Mesendoderm (in vitro differentiated cells): ENCODE data around the gene KRT3. TPM values are rescaled to one million over a fixed set of nuclear protein-coding genes. Genes with fewer than 3 reads are reported as not detected.

Source experiments
- DNase-seq: peaks from one replicate; pipeline ENCODE4 v3.0.0; 2013
- H2AK5ac ChIP-seq: 2 replicates; pipeline ENCODE4 v1.6.1; 2013; ENCODE audit warnings: low read length, inconsistent platforms
- H2BK120ac ChIP-seq: 2 replicates; pipeline ENCODE4 v1.6.1; 2013; ENCODE audit warnings: low read depth, mild to moderate bottlenecking, low read length, moderate library complexity, mixed read lengths
- H2BK15ac ChIP-seq: replicated peaks from 2 replicates; pipeline ENCODE4 v1.6.1; 2013; ENCODE audit warnings: low read depth, mild to moderate bottlenecking, moderate library complexity
- H2BK5ac ChIP-seq: 2 replicates; pipeline ENCODE4 v1.6.1; 2013; ENCODE audit warnings: low read length, inconsistent platforms
- H3K18ac ChIP-seq: 2 replicates; pipeline ENCODE4 v1.6.1; 2013; ENCODE audit warnings: mild to moderate bottlenecking, low read length, mixed read lengths
- H3K23ac ChIP-seq: one replicate; pipeline ENCODE4 v1.6.1; 2013; ENCODE audit warnings: low read length
- H3K27ac ChIP-seq: 2 replicates; pipeline ENCODE4 v1.5.1; 2013; ENCODE audit warnings: low read depth, mild to moderate bottlenecking, inconsistent platforms, low read length, moderate library complexity
- H3K27me3 ChIP-seq: 2 replicates; pipeline ENCODE4 v1.6.1; 2013; ENCODE audit warnings: low read length, control low read depth, mild to moderate bottlenecking, inconsistent platforms; ENCODE audit not compliant: insufficient read depth, poor library complexity
- H3K36me3 ChIP-seq: 2 replicates; pipeline ENCODE4 v1.6.1; 2013; ENCODE audit warnings: low read length, inconsistent platforms; ENCODE audit not compliant: control insufficient read depth, insufficient read depth
- H3K4ac ChIP-seq: one replicate; pipeline ENCODE4 v1.6.1; 2013; ENCODE audit warnings: low read depth, mild to moderate bottlenecking, low read length, moderate library complexity
- H3K4me1 ChIP-seq: 2 replicates; pipeline ENCODE4 v1.6.1; 2013; ENCODE audit warnings: low read depth, low read length, inconsistent platforms; ENCODE audit not compliant: control insufficient read depth
- H3K4me2 ChIP-seq: 2 replicates; pipeline ENCODE4 v1.6.1; 2013; ENCODE audit warnings: low read length
- H3K4me3 ChIP-seq: 2 replicates; pipeline ENCODE4 v1.5.1; 2013; ENCODE audit warnings: mild to moderate bottlenecking, low read length
- H3K56ac ChIP-seq: one replicate; pipeline ENCODE4 v1.6.1; 2013; ENCODE audit warnings: low read length
- H3K79me1 ChIP-seq: 2 replicates; pipeline ENCODE4 v1.6.1; 2013; ENCODE audit warnings: low read length, inconsistent platforms
- H3K79me2 ChIP-seq: 2 replicates; pipeline ENCODE4 v1.6.1; 2013; ENCODE audit warnings: mild to moderate bottlenecking, low read length; ENCODE audit not compliant: control insufficient read depth, insufficient read depth
- H3K9ac ChIP-seq: 2 replicates; pipeline ENCODE4 v1.6.1; 2013; ENCODE audit warnings: low read length, inconsistent platforms
- H4K5ac ChIP-seq: one replicate; pipeline ENCODE4 v1.6.1; 2013; ENCODE audit warnings: low read length
- H4K8ac ChIP-seq: one replicate; pipeline ENCODE4 v1.6.1; 2013; ENCODE audit warnings: low read depth, mild to moderate bottlenecking, control low read depth, low read length, moderate library complexity
- WGBS: extraction: QIAGEN DNeasy Blood & Tissue Kit; methylation state at CpG from one replicate; pipeline ENCODE4 v1.1.7; 2013; ENCODE audit warnings: low lambda C conversion rate, missing lambda C conversion rate; ENCODE audit not compliant: insufficient coverage; ENCODE audit errors: extremely low coverage; 5-methylcytosine and 5-hydroxymethylcytosine counted together
- polyA plus RNA-seq, 2 experiments: library from polyadenylated mRNA; stranded (reverse); fragments of 200-250 nt; gene quantifications; one replicate each; pipeline ENCODE4 v1.2.3, GENCODE V29; 2013

The KRT3 gene
- not detected for polyA plus RNA-seq (2013, experiment 1 of 2)
- not detected for polyA plus RNA-seq (2013, experiment 2 of 2)

DNA sequence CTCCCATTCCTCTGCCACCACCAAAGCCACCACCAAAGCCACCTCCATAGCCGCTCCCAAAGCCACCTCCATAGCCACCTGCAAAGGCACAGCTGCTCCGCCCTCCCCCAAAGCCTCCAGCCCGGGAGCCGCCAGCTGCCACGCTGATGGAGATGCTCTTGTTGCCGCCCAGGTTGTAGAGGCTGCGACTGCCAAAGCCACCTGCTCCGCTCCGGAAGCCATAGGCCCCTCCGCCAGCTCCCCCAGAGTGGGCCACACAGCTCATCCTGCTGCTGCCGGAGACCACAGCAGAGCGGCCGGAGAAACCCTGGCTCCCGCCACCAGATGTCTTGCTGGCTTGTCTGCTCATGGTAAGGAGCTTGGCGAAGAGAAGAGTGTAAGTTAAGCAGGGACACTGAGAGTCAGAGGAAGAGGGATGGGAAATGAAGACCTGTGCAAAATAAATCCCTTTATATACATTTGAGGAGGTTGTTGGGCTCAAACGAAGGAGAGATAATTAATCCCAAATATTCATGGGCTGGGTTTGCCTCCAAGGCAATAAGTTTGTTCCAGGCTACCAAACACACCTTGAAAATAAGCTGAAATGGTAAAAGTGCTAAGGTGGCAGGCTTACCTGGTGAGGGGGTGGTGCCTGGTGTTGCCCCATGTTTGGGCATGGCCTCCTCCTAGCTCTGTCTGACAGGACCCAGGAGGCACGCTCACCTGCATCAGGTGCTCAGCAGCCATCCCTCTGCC lies at the start of gene KRT3:
Gene KRT3 (minus strand): TSS at position 424 of the 735 bp plus-strand sequence. CDS start 75 bp downstream, at position 349.
- no peaks in the 10 kb centered on the region for H3K79me2 ChIP-seq
- no peak within 1 kb of the TSS for H3K18ac ChIP-seq
- no peak within 1 kb of the TSS for H2BK15ac ChIP-seq
- H3K23ac ChIP-seq, result no peak within 1 kb of the TSS
- H3K4me1 ChIP-seq, result no peaks in the 10 kb centered on the region
- H2BK5ac ChIP-seq, result no peak within 1 kb of the TSS
- H3K36me3 ChIP-seq, result no peaks in the 10 kb centered on the region
- no peak within 1 kb of the TSS for H3K27ac ChIP-seq
- H2AK5ac ChIP-seq, result no peak within 1 kb of the TSS
- no peak within 1 kb of the TSS for H4K8ac ChIP-seq
- H2BK120ac ChIP-seq, result no peak within 1 kb of the TSS
- H3K4ac ChIP-seq, result no peak within 1 kb of the TSS
- H3K79me1 ChIP-seq, result no peaks in the 10 kb centered on the region
- WGBS, result no CpG with 5 or more reads among the region's 17 CpGs
- DNase-seq, result no peak
- H3K4me2 ChIP-seq, result no peak within 1 kb of the TSS
- H3K27me3 ChIP-seq, result no peaks in the 10 kb centered on the region
- H3K56ac ChIP-seq, result no peak within 1 kb of the TSS
- H4K5ac ChIP-seq, result no peak within 1 kb of the TSS
- no peak within 1 kb of the TSS for H3K9ac ChIP-seq
- H3K4me3 ChIP-seq, result no peak within 1 kb of the TSS

DNA sequence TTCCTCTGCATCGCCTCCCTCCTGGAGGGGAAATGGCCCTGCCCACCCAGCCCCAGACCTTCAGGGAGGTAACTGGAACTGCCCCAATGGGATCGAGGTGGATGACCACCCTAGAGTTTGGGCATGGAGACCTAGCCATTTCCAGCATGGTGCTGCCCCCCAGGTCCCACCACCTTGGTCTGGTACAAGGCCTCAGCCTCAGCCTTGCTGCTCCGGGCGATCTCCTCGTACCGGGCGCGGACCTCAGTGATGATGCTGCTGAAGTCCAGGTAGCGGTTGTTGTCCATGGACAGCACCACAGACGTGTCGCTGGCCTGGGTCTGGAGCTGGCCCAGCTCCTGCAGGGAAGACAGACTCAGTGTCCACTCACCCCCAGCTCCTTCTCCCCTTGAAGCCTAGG lies 48.5 kb upstream of the KRT3 start:
- Histone ChIP-seq H3K4me1 (no peaks in the 10 kb centered on the region), H3K4me2 (no peak overlapping the region), H3K27ac (no peak overlapping the region), H4K8ac (no peak overlapping the region), H3K27me3 (no peaks in the 10 kb centered on the region), H2BK5ac (no peak overlapping the region), H3K9ac (no peak overlapping the region), H3K56ac (no peak overlapping the region), H2BK15ac (no peak overlapping the region), H3K18ac (no peak overlapping the region), H3K79me1 (no peaks in the 10 kb centered on the region), H3K79me2 (no peaks in the 10 kb centered on the region), H3K36me3 (no peaks in the 10 kb centered on the region), H3K4me3 (no peak overlapping the region), H2BK120ac (no peak overlapping the region), H2AK5ac (no peak overlapping the region), H4K5ac (no peak overlapping the region), H3K4ac (no peak overlapping the region), H3K23ac (no peak overlapping the region)
- no CpG with 5 or more reads among the region's 11 CpGs for WGBS
- no peak for DNase-seq

DNA sequence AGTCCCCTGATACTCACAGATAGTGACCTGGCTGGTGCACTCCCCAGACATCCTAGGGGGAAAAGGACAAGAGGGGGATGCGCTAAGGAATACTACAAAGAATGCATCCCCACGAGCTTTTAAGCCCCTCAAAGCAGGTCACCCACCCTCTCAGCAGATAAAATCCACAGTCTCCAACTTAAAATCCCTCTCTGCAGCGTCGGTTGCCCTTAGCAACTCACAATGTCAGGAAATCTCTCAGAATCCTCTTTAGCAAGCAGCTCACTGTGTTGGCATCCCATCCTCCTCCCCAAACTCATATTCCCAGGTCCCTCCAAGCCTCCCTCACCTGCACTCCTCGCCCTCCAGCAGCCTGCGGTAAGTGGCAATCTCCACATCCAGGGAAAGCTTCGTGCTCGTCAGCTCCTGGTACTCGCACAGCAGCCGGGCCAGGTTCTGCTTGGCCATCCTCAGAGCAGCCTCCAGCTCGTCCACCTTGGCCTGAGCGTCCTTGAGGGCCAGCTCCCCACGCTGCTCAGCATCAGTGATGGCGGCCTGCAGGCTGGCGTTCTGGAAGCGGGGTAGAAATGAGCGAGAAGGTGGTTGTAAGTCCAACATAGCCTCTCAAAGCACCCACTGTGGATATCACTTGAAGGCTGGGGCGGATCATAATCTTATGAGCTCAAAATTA lies 43.7 kb upstream of the KRT3 start:
- no peaks in the 10 kb centered on the region for H3K27me3 ChIP-seq
- no CpG with 5 or more reads among the region's 18 CpGs for WGBS
- no peak overlapping the region for H2BK5ac ChIP-seq
- H3K4me2 ChIP-seq, result no peak overlapping the region
- no peak overlapping the region for H4K8ac ChIP-seq
- H2AK5ac ChIP-seq, result no peak overlapping the region
- H3K79me1 ChIP-seq, result no peaks in the 10 kb centered on the region
- no peak overlapping the region for H3K27ac ChIP-seq
- no peak overlapping the region for H3K4me3 ChIP-seq
- no peak overlapping the region for H2BK120ac ChIP-seq
- H4K5ac ChIP-seq, result no peak overlapping the region
- H3K36me3 ChIP-seq, result no peaks in the 10 kb centered on the region
- no peak overlapping the region for H3K56ac ChIP-seq
- no peaks in the 10 kb centered on the region for H3K79me2 ChIP-seq
- H3K23ac ChIP-seq, result no peak overlapping the region
- no peak overlapping the region for H2BK15ac ChIP-seq
- no peak overlapping the region for H3K9ac ChIP-seq
- H3K4ac ChIP-seq, result no peak overlapping the region
- H3K18ac ChIP-seq, result no peak overlapping the region
- H3K4me1 ChIP-seq, result no peaks in the 10 kb centered on the region
- DNase-seq, result no peak

DNA sequence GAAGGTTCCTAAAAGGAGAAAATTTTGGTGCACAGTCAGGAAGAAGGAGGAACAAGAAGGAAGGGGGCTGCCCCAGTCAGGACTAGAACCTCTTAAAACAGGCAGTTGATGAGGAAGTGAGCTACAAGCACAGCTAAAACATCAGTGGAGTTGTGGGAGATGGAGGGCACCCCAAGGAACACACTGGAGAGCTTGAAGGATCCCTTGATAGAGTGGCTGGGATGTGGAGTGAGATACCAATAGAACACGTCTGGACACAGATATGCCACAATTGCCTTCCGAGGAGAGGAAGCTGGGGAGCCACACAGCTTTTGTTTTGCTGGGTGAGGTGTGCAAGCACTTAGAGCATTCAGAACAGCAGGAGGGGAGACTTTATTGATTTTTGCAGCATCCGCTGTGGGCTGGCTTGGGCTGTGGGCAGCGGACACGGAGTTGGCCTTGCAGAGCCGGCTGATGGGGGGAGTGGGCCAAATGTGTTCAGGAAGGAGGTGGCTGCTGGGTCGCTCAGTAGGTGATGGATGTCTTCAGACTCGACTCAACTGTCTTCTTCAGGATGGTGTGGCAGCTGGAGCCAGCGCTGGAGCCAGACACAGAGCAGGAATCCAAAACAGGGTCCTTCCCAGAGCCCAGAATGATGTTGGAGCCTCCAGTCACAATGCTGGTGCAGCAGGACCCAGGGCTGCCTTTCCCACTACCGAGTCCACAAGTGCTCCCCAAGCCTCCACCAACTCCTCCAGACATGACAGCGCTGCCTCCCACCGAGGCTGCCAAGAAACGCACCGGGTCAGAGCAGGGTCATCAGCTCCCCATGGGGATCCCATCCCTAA lies 42.9 kb upstream of the KRT3 start:
- Histone ChIP-seq H2AK5ac (no peak overlapping the region), H2BK120ac (no peak overlapping the region), H3K4me3 (no peak overlapping the region), H3K18ac (no peak overlapping the region), H3K23ac (no peak overlapping the region), H2BK15ac (no peak overlapping the region), H4K5ac (no peak overlapping the region), H3K27me3 (no peaks in the 10 kb centered on the region), H3K36me3 (no peaks in the 10 kb centered on the region), H3K79me1 (no peaks in the 10 kb centered on the region), H3K4me1 (no peaks in the 10 kb centered on the region), H3K4ac (no peak overlapping the region), H3K9ac (no peak overlapping the region), H3K79me2 (no peaks in the 10 kb centered on the region), H4K8ac (no peak overlapping the region), H3K27ac (no peak overlapping the region), H3K56ac (no peak overlapping the region), H2BK5ac (no peak overlapping the region), H3K4me2 (no peak overlapping the region)
- WGBS, result no CpG with 5 or more reads among the region's 14 CpGs
- DNase-seq, result no peak

DNA sequence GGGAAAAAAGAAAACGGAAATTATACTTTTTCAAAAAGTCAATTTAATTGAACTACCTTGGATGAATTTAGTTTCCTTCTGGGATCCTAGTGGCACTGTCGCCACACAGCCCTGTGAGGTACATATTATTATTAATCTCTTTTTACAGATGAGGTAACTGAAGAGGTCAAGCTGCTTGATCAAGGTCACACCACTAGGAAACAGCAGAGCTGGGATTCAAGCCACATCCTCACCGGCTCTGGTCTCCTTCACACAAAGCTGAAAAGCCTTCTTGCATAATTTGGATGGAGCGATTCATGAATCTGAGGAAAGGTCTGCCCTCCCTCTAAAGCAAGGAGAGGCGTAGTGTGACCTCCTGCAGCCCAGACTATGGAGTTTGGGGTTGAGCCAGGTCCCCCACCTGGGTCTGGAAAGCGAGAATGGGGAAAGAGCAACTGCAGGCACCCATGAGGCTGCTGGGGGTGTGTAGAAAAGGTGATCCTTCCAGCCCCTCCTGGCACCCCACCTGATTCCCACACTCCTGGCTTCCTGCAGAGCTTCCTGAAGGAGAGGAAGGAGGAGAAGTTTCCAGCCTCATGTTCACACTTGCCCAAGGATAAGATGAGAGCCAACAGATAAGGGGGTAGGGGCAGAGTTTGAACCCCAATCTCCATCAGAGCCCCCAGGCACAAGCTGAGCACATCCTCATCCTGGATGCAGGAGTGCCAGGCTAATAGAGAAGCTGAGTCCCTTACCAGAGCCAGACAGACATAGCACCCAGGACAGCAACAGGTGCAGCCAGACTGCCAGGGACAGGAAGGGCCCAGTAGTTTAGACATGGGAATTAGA lies 42.1 kb upstream of the KRT3 start:
- Histone ChIP-seq H3K79me1 (no peaks in the 10 kb centered on the region), H3K79me2 (no peaks in the 10 kb centered on the region), H3K27me3 (no peaks in the 10 kb centered on the region), H3K18ac (no peak overlapping the region), H3K23ac (no peak overlapping the region), H3K4me1 (no peaks in the 10 kb centered on the region), H3K36me3 (no peaks in the 10 kb centered on the region), H2AK5ac (no peak overlapping the region), H3K4me3 (no peak overlapping the region), H4K8ac (no peak overlapping the region), H3K4ac (no peak overlapping the region), H3K27ac (no peak overlapping the region), H3K9ac (no peak overlapping the region), H2BK5ac (no peak overlapping the region), H4K5ac (no peak overlapping the region), H2BK15ac (no peak overlapping the region), H2BK120ac (no peak overlapping the region), H3K56ac (no peak overlapping the region), H3K4me2 (no peak overlapping the region)
- no CpG with 5 or more reads among the region's 6 CpGs for WGBS
- no peak for DNase-seq
